ENCODE results near the gene SLC49A4.

- TF ChIP-seq, protein P1, sequence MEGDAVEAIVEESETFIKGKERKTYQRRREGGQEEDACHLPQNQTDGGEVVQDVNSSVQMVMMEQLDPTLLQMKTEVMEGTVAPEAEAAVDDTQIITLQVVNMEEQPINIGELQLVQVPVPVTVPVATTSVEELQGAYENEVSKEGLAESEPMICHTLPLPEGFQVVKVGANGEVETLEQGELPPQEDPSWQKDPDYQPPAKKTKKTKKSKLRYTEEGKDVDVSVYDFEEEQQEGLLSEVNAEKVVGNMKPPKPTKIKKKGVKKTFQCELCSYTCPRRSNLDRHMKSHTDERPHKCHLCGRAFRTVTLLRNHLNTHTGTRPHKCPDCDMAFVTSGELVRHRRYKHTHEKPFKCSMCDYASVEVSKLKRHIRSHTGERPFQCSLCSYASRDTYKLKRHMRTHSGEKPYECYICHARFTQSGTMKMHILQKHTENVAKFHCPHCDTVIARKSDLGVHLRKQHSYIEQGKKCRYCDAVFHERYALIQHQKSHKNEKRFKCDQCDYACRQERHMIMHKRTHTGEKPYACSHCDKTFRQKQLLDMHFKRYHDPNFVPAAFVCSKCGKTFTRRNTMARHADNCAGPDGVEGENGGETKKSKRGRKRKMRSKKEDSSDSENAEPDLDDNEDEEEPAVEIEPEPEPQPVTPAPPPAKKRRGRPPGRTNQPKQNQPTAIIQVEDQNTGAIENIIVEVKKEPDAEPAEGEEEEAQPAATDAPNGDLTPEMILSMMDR (IDR thresholded peaks at IDR 0.05): no peak
- TF ChIP-seq USF1 (CRISPR knock-in tag; IDR thresholded peaks at IDR 0.05): no peak
- TF ChIP-seq CREB1 (CRISPR knock-in tag; IDR thresholded peaks at IDR 0.05): no peak
- no peak for TF ChIP-seq MYBL2 (CRISPR knock-in tag; IDR thresholded peaks at IDR 0.05)
- TF ChIP-seq MAX (CRISPR knock-in tag; IDR thresholded peaks at IDR 0.05): no peak
Measured at GRCh38 chr3:122825460-122825859, 30.6 kb downstream of the SLC49A4 start.
